ENCODE data around the gene MT1M.

Gene MT1M

GRCh38 chr16:56653218-56653617 lies 20.8 kb downstream of the MT1M start:
- no CpG with 5 or more reads among the region's 7 CpGs for WGBS (ENCODE audit: extremely low coverage, insufficient coverage, low lambda C conversion rate)
- Histone ChIP-seq H3K79me1 (ENCODE audit: low read length) (no peaks in the 10 kb centered on the region), H3K4me1 (ENCODE audit: control insufficient read depth, low read depth, low read length) (peaks cover 2% of the 10 kb centered on the region), H3K56ac (ENCODE audit: low read length) (no peak overlapping the region), H3K36me3 (ENCODE audit: control insufficient read depth, insufficient read depth, low read length) (no peaks in the 10 kb centered on the region), H3K27ac (ENCODE audit: low read depth, low read length) (no peak overlapping the region), H4K8ac (ENCODE audit: low read depth, low read length) (no peak overlapping the region), H3K9ac (ENCODE audit: low read length) (no peak overlapping the region), H3K79me2 (ENCODE audit: control insufficient read depth, insufficient read depth, low read length) (no peaks in the 10 kb centered on the region), H4K5ac (ENCODE audit: low read length) (no peak overlapping the region), H2BK120ac (ENCODE audit: low read depth, low read length) (no peak overlapping the region), H2AK5ac (ENCODE audit: low read length) (no peak overlapping the region), H3K27me3 (ENCODE audit: insufficient read depth, low read length, poor library complexity) (peaks cover 15% of the 10 kb centered on the region), H3K4me3 (ENCODE audit: low read length) (no peak overlapping the region), H3K18ac (ENCODE audit: low read length) (no peak overlapping the region), H3K4me2 (ENCODE audit: low read length) (no peak overlapping the region), H3K23ac (ENCODE audit: low read length) (no peak overlapping the region), H2BK5ac (ENCODE audit: low read length) (no peak overlapping the region), H3K4ac (ENCODE audit: low read depth, low read length) (no peak overlapping the region), H2BK15ac (replicated peaks; ENCODE audit: low read depth) (no peak overlapping the region)
- DNase-seq = no peak

- WGBS (ENCODE audit: extremely low coverage, insufficient coverage, low lambda C conversion rate) = no CpG with 5 or more reads among the region's 46 CpGs
- peak within 1 kb of the TSS; percentile 37 for H3K4me3 ChIP-seq (ENCODE audit: low read length)
- peak within 1 kb of the TSS; percentile 90 for H3K56ac ChIP-seq (ENCODE audit: low read length)
- peak within 1 kb of the TSS; percentile 63 for H3K9ac ChIP-seq (ENCODE audit: low read length)
- peak within 1 kb of the TSS; percentile 33 for H3K4me2 ChIP-seq (ENCODE audit: low read length)
- H2BK5ac ChIP-seq (ENCODE audit: low read length) = no peak within 1 kb of the TSS
- no peaks in the 10 kb centered on the region for H3K79me2 ChIP-seq (ENCODE audit: control insufficient read depth, insufficient read depth, low read length)
- no peak within 1 kb of the TSS for H3K27ac ChIP-seq (ENCODE audit: low read depth, low read length)
- no peak within 1 kb of the TSS for H2BK15ac ChIP-seq (replicated peaks; ENCODE audit: low read depth)
- peaks cover 45% of the 10 kb centered on the region for H3K27me3 ChIP-seq (ENCODE audit: insufficient read depth, low read length, poor library complexity)
- no peaks in the 10 kb centered on the region for H3K79me1 ChIP-seq (ENCODE audit: low read length)
- H2AK5ac ChIP-seq (ENCODE audit: low read length) = no peak within 1 kb of the TSS
- H4K5ac ChIP-seq (ENCODE audit: low read length) = no peak within 1 kb of the TSS
- no peaks in the 10 kb centered on the region for H3K36me3 ChIP-seq (ENCODE audit: control insufficient read depth, insufficient read depth, low read length)
- no peak within 1 kb of the TSS for H3K4ac ChIP-seq (ENCODE audit: low read depth, low read length)
- H3K4me1 ChIP-seq (ENCODE audit: control insufficient read depth, low read depth, low read length) = peaks cover 2% of the 10 kb centered on the region
- H3K23ac ChIP-seq (ENCODE audit: low read length) = no peak within 1 kb of the TSS
- no peak within 1 kb of the TSS for H2BK120ac ChIP-seq (ENCODE audit: low read depth, low read length)
- peak; percentile 90 for DNase-seq
- H4K8ac ChIP-seq (ENCODE audit: low read depth, low read length) = no peak within 1 kb of the TSS
- H3K18ac ChIP-seq (ENCODE audit: low read length) = no peak within 1 kb of the TSS
Measured at GRCh38 chr16:56657555-56658326, 25.3 kb downstream of the MT1M start, which contains the start of gene MT1F. MT1F (plus strand) TSS chr16:56657959; CDS start chr16:56658059, 100 bp downstream.

GRCh38 chr16:56658327-56658875 lies 25.9 kb downstream of the MT1M start:
- no peak overlapping the region for H3K56ac ChIP-seq (ENCODE audit: low read length)
- peak overlapping the region; percentile 2 for H3K4me2 ChIP-seq (ENCODE audit: low read length)
- H3K79me1 ChIP-seq (ENCODE audit: low read length) = no peaks in the 10 kb centered on the region
- no peak overlapping the region for H2BK5ac ChIP-seq (ENCODE audit: low read length)
- H3K4me3 ChIP-seq (ENCODE audit: low read length) = no peak overlapping the region
- no peaks in the 10 kb centered on the region for H3K79me2 ChIP-seq (ENCODE audit: control insufficient read depth, insufficient read depth, low read length)
- no peak overlapping the region for H3K9ac ChIP-seq (ENCODE audit: low read length)
- no peak overlapping the region for H4K8ac ChIP-seq (ENCODE audit: low read depth, low read length)
- H3K36me3 ChIP-seq (ENCODE audit: control insufficient read depth, insufficient read depth, low read length) = no peaks in the 10 kb centered on the region
- no CpG with 5 or more reads among the region's 10 CpGs for WGBS (ENCODE audit: extremely low coverage, insufficient coverage, low lambda C conversion rate)
- H2AK5ac ChIP-seq (ENCODE audit: low read length) = no peak overlapping the region
- H3K4me1 ChIP-seq (ENCODE audit: control insufficient read depth, low read depth, low read length) = peaks cover 2% of the 10 kb centered on the region
- peaks cover 49% of the 10 kb centered on the region for H3K27me3 ChIP-seq (ENCODE audit: insufficient read depth, low read length, poor library complexity)
- no peak overlapping the region for H3K4ac ChIP-seq (ENCODE audit: low read depth, low read length)
- H2BK15ac ChIP-seq (replicated peaks; ENCODE audit: low read depth) = no peak overlapping the region
- no peak overlapping the region for H3K23ac ChIP-seq (ENCODE audit: low read length)
- no peak overlapping the region for H3K18ac ChIP-seq (ENCODE audit: low read length)
- no peak overlapping the region for H4K5ac ChIP-seq (ENCODE audit: low read length)
- no peak overlapping the region for H2BK120ac ChIP-seq (ENCODE audit: low read depth, low read length)
- no peak overlapping the region for H3K27ac ChIP-seq (ENCODE audit: low read depth, low read length)
- DNase-seq = no peak

GRCh38 chr16:56662357-56663354 lies 30.2 kb downstream of the MT1M start:
- Histone ChIP-seq H3K4me3 (ENCODE audit: low read length) (no peak overlapping the region), H2BK5ac (ENCODE audit: low read length) (no peak overlapping the region), H3K36me3 (ENCODE audit: control insufficient read depth, insufficient read depth, low read length) (no peaks in the 10 kb centered on the region), H3K79me1 (ENCODE audit: low read length) (no peaks in the 10 kb centered on the region), H2BK15ac (replicated peaks; ENCODE audit: low read depth) (no peak overlapping the region), H3K27me3 (ENCODE audit: insufficient read depth, low read length, poor library complexity) (peaks cover 78% of the 10 kb centered on the region), H4K5ac (ENCODE audit: low read length) (no peak overlapping the region), H4K8ac (ENCODE audit: low read depth, low read length) (no peak overlapping the region), H2AK5ac (ENCODE audit: low read length) (no peak overlapping the region), H3K4ac (ENCODE audit: low read depth, low read length) (no peak overlapping the region), H3K79me2 (ENCODE audit: control insufficient read depth, insufficient read depth, low read length) (no peaks in the 10 kb centered on the region), H3K18ac (ENCODE audit: low read length) (no peak overlapping the region), H3K23ac (ENCODE audit: low read length) (no peak overlapping the region), H3K56ac (ENCODE audit: low read length) (no peak overlapping the region), H3K4me2 (ENCODE audit: low read length) (peak overlapping the region; percentile 10), H2BK120ac (ENCODE audit: low read depth, low read length) (no peak overlapping the region), H3K27ac (ENCODE audit: low read depth, low read length) (no peak overlapping the region), H3K4me1 (ENCODE audit: control insufficient read depth, low read depth, low read length) (peaks cover 2% of the 10 kb centered on the region), H3K9ac (ENCODE audit: low read length) (no peak overlapping the region)
- WGBS (ENCODE audit: extremely low coverage, insufficient coverage, low lambda C conversion rate) = no CpG with 5 or more reads among the region's 48 CpGs
- peak; percentile 44 for DNase-seq

- no peak overlapping the region for H3K56ac ChIP-seq (ENCODE audit: low read length)
- no peaks in the 10 kb centered on the region for H3K79me2 ChIP-seq (ENCODE audit: control insufficient read depth, insufficient read depth, low read length)
- H3K79me1 ChIP-seq (ENCODE audit: low read length) = no peaks in the 10 kb centered on the region
- H3K27ac ChIP-seq (ENCODE audit: low read depth, low read length) = no peak overlapping the region
- H3K4me1 ChIP-seq (ENCODE audit: control insufficient read depth, low read depth, low read length) = no peaks in the 10 kb centered on the region
- peaks cover 82% of the 10 kb centered on the region for H3K27me3 ChIP-seq (ENCODE audit: insufficient read depth, low read length, poor library complexity)
- H3K4ac ChIP-seq (ENCODE audit: low read depth, low read length) = no peak overlapping the region
- no peak overlapping the region for H3K18ac ChIP-seq (ENCODE audit: low read length)
- H2BK5ac ChIP-seq (ENCODE audit: low read length) = no peak overlapping the region
- no peak overlapping the region for H3K4me2 ChIP-seq (ENCODE audit: low read length)
- no peak overlapping the region for H4K8ac ChIP-seq (ENCODE audit: low read depth, low read length)
- no peak overlapping the region for H2BK15ac ChIP-seq (replicated peaks; ENCODE audit: low read depth)
- H2AK5ac ChIP-seq (ENCODE audit: low read length) = no peak overlapping the region
- H2BK120ac ChIP-seq (ENCODE audit: low read depth, low read length) = no peak overlapping the region
- no peak overlapping the region for H3K23ac ChIP-seq (ENCODE audit: low read length)
- H3K36me3 ChIP-seq (ENCODE audit: control insufficient read depth, insufficient read depth, low read length) = no peaks in the 10 kb centered on the region
- H3K4me3 ChIP-seq (ENCODE audit: low read length) = no peak overlapping the region
- H4K5ac ChIP-seq (ENCODE audit: low read length) = no peak overlapping the region
- DNase-seq = no peak
- H3K9ac ChIP-seq (ENCODE audit: low read length) = no peak overlapping the region
- no CpG with 5 or more reads among the region's 1 CpG for WGBS (ENCODE audit: extremely low coverage, insufficient coverage, low lambda C conversion rate)
Measured at GRCh38 chr16:56664506-56664905, 32.0 kb downstream of the MT1M start.
